Measurements from ENCODE around the gene ZNF423.

GRCh38 chr16:49594685-49595498, 261.0 kb downstream of the ZNF423 start:
- TF ChIP-seq CTCF (IDR thresholded peaks at IDR 0.05) = no peak
- TF ChIP-seq POLR2A (IDR thresholded peaks at IDR 0.05) = no peak

All from Peyer's patch (tissue), 4 donors.